HEK293T (cell line): Measurements from ENCODE around the gene OSGEPL1.
"Not testable (repeated sequence)": the region's sequence is repeated elsewhere in the genome, so short reads cannot be mapped to it uniquely, and the experiment has no call there.

ENCODE experiments used
- CTCF ChIA-PET: fragments of 350-600 bp; formaldehyde crosslinking; extraction: SDS; loops from one replicate; lab custom pipeline; 2021; ENCODE audit warnings: antibody characterized with exemption, inconsistent platforms; lab: Yijun Ruan, JAX
- POLR2A ChIA-PET: fragments of 350-600 bp; formaldehyde crosslinking; extraction: SDS; loops from one replicate; lab custom pipeline; 2020; ENCODE audit warnings: antibody characterized with exemption, inconsistent platforms; lab: Yijun Ruan, JAX
- DNase-seq: peaks from one replicate; pipeline ENCODE4 v3.0.0; 2012; ENCODE audit warnings: mixed read lengths; ENCODE audit errors: extremely low spot score
- ARNT ChIP-seq: fragments of 450-650 bp; IDR thresholded peaks from 2 replicates; pipeline ENCODE4 v1.6.1; 2017; ENCODE audit warnings: mild to moderate bottlenecking
- BHLHE40 ChIP-seq: fragments of 450-650 bp; IDR thresholded peaks from 2 replicates; pipeline ENCODE4 v1.6.1; 2016; ENCODE audit warnings: mild to moderate bottlenecking, moderate library complexity, borderline replicate concordance
- CTBP1 ChIP-seq: fragments of 450-650 bp; IDR thresholded peaks from 2 replicates; pipeline ENCODE4 v1.6.1; 2016; ENCODE audit warnings: borderline replicate concordance
- ELF4 ChIP-seq: fragments of 450-650 bp; IDR thresholded peaks from 2 replicates; pipeline ENCODE4 v1.6.1; 2017; ENCODE audit warnings: antibody characterized with exemption
- FOXA1 ChIP-seq: fragments of 450-650 bp; IDR thresholded peaks from 2 replicates; pipeline ENCODE4 v1.6.1; 2016; ENCODE audit warnings: mild to moderate bottlenecking
- FOXK2 ChIP-seq: fragments of 450-650 bp; IDR thresholded peaks from 2 replicates; pipeline ENCODE4 v1.6.1; 2016; ENCODE audit warnings: mild to moderate bottlenecking
- FOXM1 ChIP-seq: fragments of 450-650 bp; IDR thresholded peaks from 2 replicates; pipeline ENCODE4 v1.6.1; 2017; ENCODE audit warnings: mild to moderate bottlenecking, borderline replicate concordance
- HDGF ChIP-seq: fragments of 450-650 bp; IDR thresholded peaks from 2 replicates; pipeline ENCODE4 v1.6.1; 2017; ENCODE audit warnings: antibody characterized with exemption, borderline replicate concordance
- L3MBTL2 ChIP-seq: fragments of 450-650 bp; conservative IDR thresholded peaks from 2 replicates; pipeline ENCODE4 v1.6.1; 2016; ENCODE audit warnings: mild to moderate bottlenecking
- LEF1 ChIP-seq: fragments of 450-650 bp; IDR thresholded peaks from 2 replicates; pipeline ENCODE4 v1.6.1; 2017; ENCODE audit warnings: mild to moderate bottlenecking, borderline replicate concordance
- NFRKB ChIP-seq: fragments of 450-650 bp; IDR thresholded peaks from 2 replicates; pipeline ENCODE4 v1.6.1; 2016; ENCODE audit warnings: mild to moderate bottlenecking, moderate library complexity
- PKNOX1 ChIP-seq: fragments of 450-650 bp; IDR thresholded peaks from 2 replicates; pipeline ENCODE4 v1.6.1; 2016
- SP1 ChIP-seq: fragments of 450-650 bp; IDR thresholded peaks from 2 replicates; pipeline ENCODE4 v1.6.1; 2017
- SUZ12 ChIP-seq: fragments of 450-650 bp; IDR thresholded peaks from 2 replicates; pipeline ENCODE4 v1.6.1; 2016; ENCODE audit warnings: mild to moderate bottlenecking
- TARDBP ChIP-seq: fragments of 450-650 bp; IDR thresholded peaks from 2 replicates; pipeline ENCODE4 v1.6.1; 2016
- ZNF384 ChIP-seq: fragments of 450-650 bp; IDR thresholded peaks from 2 replicates; pipeline ENCODE4 v1.6.1; 2016

OSGEPL1 gene

DNA sequence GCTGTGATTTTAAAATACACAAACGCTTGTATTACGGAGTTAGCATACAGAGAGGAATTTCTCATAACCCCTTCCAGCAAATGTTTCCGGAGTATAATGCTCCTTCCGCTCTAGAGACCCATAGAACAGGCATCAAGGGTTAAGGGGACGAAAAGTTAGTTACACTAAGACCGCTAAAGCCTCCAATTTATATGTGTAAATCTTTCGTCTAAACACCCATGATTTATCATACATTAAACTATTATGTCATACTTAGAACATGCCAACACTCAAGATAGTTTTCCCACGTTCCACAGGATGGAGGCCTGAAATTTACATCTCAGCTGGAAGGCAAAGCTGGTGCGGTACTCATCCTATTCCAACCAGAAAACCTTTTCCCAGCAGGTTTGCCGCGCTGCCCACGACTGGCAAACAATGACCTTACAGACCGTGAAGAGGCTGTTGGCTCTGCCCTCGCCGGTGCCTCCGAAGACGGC is 20.9 kb upstream of the OSGEPL1 start:
- DNase-seq: peak; percentile 21
- ChIA-PET CTCF (no interaction called here), POLR2A (interaction anchor here (0.6 to 1.9 kb wide), 9 partner anchors 10 to 149 kb away, joined by 3 to 11 read pairs (median 4); partner anchors contain the start of gene OSGEPL1)
- no peak for TF ChIP-seq BHLHE40
- TF ChIP-seq PKNOX1: no peak
- no peak for TF ChIP-seq LEF1
- no peak for TF ChIP-seq ELF4
- no peak for TF ChIP-seq FOXK2
- TF ChIP-seq L3MBTL2: no peak
- no peak for TF ChIP-seq SUZ12
- TF ChIP-seq NFRKB: no peak
- TF ChIP-seq HDGF: no peak
- TF ChIP-seq TARDBP: no peak

GRCh38 chr2:189782221-189782671 is 19.7 kb upstream of the OSGEPL1 start:
- no peak for TF ChIP-seq TARDBP
- TF ChIP-seq L3MBTL2: no peak
- no peak for TF ChIP-seq CTBP1
- TF ChIP-seq BHLHE40: no peak
- no peak for TF ChIP-seq ZNF384
- TF ChIP-seq HDGF: no peak
- TF ChIP-seq FOXK2: no peak
- no peak for TF ChIP-seq ARNT
- TF ChIP-seq SUZ12: no peak
- no peak for TF ChIP-seq NFRKB
- TF ChIP-seq SP1: no peak
- ChIA-PET CTCF (no interaction called here), POLR2A (interaction anchor here (1.4 kb wide), 1 partner anchor 20 kb away, joined by 8 read pairs; the partner anchor contains the start of gene OSGEPL1)
- DNase-seq: no peak

GRCh38 chr2:189772212-189772611 is 9.6 kb upstream of the OSGEPL1 start:
- DNase-seq: no peak
- TF ChIP-seq ELF4 (no peak), SUZ12 (no peak), SP1 (no peak), TARDBP (no peak), PKNOX1 (no peak), NFRKB (no peak), L3MBTL2 (no peak), FOXA1 (no peak), CTBP1 (no peak), FOXM1 (no peak), ZNF384 (no peak), HDGF (no peak), FOXK2 (no peak), LEF1 (no peak), ARNT (no peak)
- CTCF ChIA-PET: no interaction called here
- POLR2A ChIA-PET: interaction anchor here (1.0 to 2.5 kb wide), 2 partner anchors 10 to 12 kb away, joined by 3 to 11 read pairs; partner anchors contain the start of genes ORMDL1, OSGEPL1 and PMS1

DNA sequence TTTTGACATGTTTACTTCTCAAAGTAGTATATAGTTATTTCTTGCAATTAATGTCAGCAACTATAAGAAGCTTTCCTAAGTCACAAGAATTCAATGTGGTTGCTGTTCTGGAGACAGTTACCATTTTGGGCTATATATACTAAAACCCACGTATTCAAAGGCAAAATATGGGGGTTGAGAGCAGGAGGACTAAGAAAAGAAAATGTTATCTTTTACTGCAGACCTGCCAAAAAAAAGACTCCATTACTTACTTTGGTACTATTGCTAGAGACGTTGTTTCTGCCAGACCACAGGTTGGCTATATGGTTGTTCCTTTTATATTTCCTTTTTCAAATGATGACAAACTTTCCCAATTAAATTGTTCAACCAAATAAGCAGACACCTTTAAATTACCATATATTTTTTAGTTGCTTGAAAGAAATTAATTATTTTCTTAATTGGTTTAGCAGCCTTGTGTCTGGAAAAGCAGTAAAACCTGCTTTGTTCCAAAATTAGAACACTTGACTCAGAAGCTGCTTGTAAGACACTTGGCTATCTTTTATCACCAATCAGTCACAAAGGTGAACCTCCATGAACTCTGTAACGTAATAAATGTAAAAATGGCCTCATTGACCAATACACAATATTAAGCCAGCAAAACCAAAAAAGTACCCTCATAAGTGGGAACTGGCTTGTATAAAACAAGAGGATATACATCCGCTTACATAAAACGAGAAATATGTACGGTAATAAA is 8.2 kb upstream of the OSGEPL1 start:
- ChIA-PET POLR2A (interaction anchor here (1.8 to 2.5 kb wide), 2 partner anchors 8 kb away, joined by 5 to 11 read pairs; partner anchors contain the start of gene OSGEPL1), CTCF (no interaction called here)
- DNase-seq: no peak
- TF ChIP-seq FOXM1: no peak

GRCh38 chr2:189763908-189764661 is 1.5 kb upstream of the OSGEPL1 start:
- CTCF ChIA-PET: interaction anchor here (0.6 to 0.7 kb wide), 4 partner anchors 29 to 1007 kb away, joined by 3 to 7 read pairs (median 4); no protein-coding TSS in a partner anchor
- TF ChIP-seq ARNT: no peak
- TF ChIP-seq FOXM1: no peak
- TF ChIP-seq SUZ12: no peak
- TF ChIP-seq FOXK2: no peak
- TF ChIP-seq NFRKB: no peak
- no peak for TF ChIP-seq BHLHE40
- no peak for TF ChIP-seq ELF4
- no peak for TF ChIP-seq FOXA1
- no peak for TF ChIP-seq LEF1
- no peak for TF ChIP-seq HDGF
- TF ChIP-seq ZNF384: no peak
- TF ChIP-seq L3MBTL2: no peak
- TF ChIP-seq CTBP1: no peak
- no peak for TF ChIP-seq PKNOX1
- TF ChIP-seq TARDBP: no peak
- TF ChIP-seq SP1: no peak
- POLR2A ChIA-PET: no interaction called here
- DNase-seq: no peak

DNA sequence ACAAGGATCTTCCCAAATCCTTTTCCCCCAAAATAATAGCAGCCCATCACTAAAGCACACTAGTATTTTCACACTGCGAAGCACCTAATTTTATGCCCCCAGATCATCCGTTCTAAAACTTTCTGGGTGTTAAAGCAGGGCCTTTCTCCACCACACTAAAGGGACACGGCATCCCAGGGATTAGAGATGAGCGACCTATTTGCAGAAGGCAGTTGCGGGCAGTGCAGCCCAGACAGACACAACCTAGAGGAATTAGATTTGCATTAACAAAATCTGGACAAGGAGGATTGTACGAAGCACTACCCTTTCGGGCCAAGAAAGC is 402 bp downstream of the OSGEPL1 start:
- no peak for DNase-seq
- ChIA-PET CTCF (interaction anchor here (0.7 to 1.2 kb wide), 6 partner anchors 10 to 67 kb away, joined by 3 to 7 read pairs (median 3); partner anchors contain the start of genes ORMDL1 and PMS1), POLR2A (interaction anchor here (0.7 to 2.8 kb wide), 18 partner anchors 10 to 557 kb away, joined by 3 to 14 read pairs (median 4); partner anchors contain the start of genes ASNSD1, HIBCH, ORMDL1 and PMS1)
- TF ChIP-seq SUZ12 (no peak), FOXA1 (no peak), HDGF (no peak), FOXK2 (no peak), ZNF384 (no peak), ELF4 (no peak), LEF1 (no peak), NFRKB (no peak), BHLHE40 (no peak), PKNOX1 (no peak), FOXM1 (no peak), TARDBP (no peak), ARNT (no peak), L3MBTL2 (no peak), SP1 (no peak), CTBP1 (no peak)

DNA sequence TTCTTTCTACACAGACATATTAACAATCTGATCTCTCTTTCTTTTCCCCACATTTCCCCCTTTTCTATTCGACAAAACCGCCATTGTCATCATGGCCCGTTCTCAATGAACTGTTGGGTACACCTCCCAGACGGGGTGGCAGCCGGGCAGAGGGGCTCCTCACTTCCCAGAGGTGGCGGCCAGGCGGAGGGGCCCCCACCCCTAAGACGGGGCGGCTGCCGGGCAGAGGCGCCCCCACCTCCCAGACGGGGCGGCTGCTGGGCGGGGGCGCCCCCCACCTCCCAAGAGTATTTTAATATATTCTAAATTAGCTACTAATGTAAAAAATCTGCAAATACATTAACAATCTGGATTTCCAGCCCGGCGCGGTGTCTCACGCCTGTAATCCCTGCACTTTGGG is 2.4 kb downstream of the OSGEPL1 start:
- CTCF ChIA-PET, DNase-seq: not testable (repeated sequence)
- POLR2A ChIA-PET: interaction anchor here (1.2 kb wide), 1 partner anchor 24 kb away, joined by 4 read pairs; the partner anchor contains the start of genes ORMDL1 and PMS1
